Measurements from ENCODE around the gene FOXO3B.
"Not testable (repeated sequence)": the region's sequence is repeated elsewhere in the genome, so short reads cannot be mapped to it uniquely, and the experiment has no call there.

- not testable (repeated sequence) for TF ChIP-seq CTCF, POLR2A (IDR thresholded peaks at IDR 0.05)
Measured at GRCh38 chr17:18643124-18643523, 39.0 kb downstream of the FOXO3B start.

Measured in esophagus squamous epithelium (tissue), 4 donors.